Stimulated activated CD8-positive, alpha-beta memory T cell treated with anti-CD3 and anti-CD28 coated beads, Interleukin-15, amount 100 ng/mL, for 24 hours (primary cell): Measurements from ENCODE around the gene CIB4.

Source experiments
- DNase-seq: peaks from one replicate; pipeline ENCODE4 v3.0.0-alpha.2; 2020; ENCODE audit warnings: low read depth

The CIB4 gene

DNA sequence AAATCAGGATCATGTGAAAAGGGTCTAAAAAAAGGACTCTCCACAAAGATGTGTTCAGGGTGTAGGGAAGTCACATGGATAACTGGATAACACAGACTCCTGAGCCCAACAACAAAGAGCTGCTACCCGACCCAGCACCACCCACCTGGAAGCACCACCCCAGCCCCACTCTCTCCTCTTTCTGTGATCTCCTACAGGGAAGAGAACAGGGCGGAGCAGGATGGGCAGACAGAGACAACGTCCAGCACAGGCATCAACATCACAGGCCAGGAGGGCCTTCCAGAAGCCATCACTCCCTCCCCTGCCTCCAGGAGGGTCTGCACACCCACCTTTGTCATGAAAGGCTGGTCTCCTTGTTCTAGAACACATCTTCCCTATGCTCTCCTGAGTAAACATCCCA, 1.3 kb upstream of the CIB4 start:
- DNase-seq: no peak

DNA sequence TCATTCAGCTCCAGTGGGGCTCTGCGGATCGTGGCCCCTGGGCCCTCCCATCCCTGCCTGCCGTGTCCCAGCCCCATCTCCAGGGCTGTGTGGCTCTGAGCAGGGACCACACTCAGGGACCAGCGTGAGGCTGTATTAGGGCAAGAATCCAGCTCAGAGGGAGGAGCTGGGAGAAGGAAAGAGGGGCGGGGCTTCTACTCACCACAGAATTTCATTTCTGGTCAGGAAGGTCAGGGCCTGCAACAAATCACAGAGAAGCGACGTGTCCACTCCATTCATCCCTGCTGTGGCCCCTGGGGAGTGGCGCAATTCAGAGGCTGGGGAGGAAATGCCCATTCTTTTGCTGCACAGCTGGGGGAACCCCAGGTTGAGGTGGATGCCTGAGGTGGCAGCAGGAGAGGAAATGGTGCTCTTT, 828 bp downstream of the CIB4 start:
- DNase-seq: no peak

DNA sequence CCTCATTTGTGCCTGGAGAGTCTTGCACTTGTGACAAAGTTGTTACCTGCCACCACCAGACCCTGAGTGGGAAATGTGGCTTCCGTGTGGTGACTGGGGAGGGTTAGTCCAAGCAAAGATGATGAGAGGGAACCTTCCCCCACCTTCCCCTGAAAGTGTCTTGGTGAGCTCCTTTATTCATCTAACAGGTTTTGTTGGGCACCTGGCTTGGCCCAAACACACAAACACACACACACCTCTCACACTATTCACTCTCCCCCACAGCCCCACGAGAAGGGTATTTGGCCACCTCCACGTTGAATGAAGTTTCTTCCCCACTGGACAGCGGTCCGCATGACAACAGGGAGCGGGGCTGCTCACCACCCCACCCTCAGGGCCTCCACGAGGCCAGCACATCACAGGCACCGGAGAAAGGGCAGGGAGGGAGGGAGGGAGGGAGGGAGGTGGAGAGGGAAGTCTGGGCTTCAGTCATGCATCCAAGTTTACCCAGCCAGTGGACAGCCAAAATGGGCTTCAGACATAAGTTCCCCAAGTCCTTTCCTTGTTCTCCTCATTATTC, 1.4 kb downstream of the CIB4 start:
- DNase-seq: no peak

DNA sequence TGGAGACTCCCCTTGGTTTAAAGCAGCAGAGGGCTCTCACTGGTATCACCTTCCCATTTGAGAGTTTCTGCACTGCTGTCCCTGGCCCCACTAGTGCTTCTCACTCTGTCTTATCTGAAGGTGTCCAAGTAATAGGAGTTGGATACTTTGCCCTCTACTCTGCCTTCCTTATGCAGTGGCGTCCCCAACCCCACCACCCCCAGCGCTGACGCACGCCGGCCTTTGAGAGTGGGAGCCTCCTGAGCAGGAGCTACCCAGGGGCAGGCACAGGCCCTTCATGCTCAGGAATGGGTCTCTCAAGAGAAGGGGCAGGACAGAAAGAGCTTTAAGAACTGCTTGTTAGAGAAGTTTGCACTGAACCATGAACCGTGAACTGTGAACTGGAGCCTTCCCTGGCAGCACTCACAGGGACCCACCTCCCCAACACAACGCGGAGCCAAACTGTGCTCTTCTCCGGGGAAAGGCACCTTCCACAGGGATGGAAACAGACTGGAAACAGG, 3.3 kb downstream of the CIB4 start:
- DNase-seq: no peak

DNA sequence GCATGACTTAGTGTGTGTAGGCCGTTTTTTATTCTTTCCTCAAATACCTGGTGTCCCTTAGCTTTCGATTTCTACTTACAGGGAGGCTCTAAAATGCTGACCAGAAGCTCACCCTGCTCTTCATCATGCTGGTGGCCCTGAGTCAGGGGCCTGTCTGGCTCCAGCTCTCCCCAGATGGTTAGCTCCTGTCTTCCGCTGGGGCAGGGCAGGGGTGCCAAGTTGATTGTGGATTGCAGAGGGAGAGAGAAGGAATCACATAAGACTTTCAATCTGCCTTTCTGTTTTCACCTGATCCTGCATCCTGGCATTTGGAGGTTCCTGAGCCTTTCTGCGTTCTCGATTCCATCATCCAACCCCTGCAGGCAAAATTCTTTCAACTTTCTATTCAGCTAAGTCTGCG, 4.2 kb downstream of the CIB4 start:
- no peak for DNase-seq

DNA sequence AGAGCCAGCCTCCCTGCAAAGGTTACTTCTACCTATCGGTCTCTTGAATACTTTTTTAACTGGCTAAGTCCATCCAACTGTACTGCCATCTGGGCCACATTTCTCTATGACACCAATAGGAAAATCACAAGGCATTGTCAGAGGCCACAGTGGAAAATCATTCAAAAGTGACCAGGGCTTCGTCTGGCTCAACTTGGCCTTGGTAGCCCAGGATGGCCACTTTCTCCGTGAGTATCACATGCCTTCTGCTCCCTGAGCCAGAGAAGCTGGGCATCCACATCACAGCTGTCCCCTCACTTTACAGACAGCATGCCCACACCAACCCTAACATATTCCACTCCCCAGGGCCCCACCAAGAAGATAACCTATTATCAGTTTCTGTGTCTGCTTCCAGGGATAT, 5.8 kb downstream of the CIB4 start:
- DNase-seq: no peak

DNA sequence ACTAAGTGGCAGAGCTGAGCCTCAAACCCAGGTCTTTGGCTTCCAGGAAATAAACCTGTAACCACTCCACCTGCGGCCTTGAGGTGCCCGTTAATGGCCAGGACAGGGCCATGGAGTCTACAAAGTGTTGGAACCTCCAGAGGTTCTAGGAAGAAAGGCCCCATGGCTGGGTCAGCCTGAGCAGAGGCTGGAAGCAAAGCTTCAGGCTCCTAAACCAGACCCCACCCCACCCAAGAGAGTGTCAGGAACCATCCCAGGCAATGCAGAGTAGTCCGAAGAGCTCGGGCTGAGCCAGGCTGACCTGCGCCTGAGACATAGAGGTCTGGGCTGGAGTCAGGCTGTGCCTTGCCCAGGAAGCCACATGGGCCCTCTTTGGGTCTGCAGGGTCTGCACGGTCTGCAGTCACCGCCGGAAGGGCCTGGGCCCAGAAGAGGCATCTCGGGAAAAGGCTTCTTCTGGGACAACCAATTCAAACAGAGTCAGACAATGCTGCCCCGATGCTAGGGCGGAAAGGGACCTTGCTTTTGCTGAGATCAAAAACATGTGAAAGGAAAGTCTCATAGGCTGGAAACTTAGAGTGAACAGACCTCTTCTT, 6.4 kb downstream of the CIB4 start:
- DNase-seq: no peak

DNA sequence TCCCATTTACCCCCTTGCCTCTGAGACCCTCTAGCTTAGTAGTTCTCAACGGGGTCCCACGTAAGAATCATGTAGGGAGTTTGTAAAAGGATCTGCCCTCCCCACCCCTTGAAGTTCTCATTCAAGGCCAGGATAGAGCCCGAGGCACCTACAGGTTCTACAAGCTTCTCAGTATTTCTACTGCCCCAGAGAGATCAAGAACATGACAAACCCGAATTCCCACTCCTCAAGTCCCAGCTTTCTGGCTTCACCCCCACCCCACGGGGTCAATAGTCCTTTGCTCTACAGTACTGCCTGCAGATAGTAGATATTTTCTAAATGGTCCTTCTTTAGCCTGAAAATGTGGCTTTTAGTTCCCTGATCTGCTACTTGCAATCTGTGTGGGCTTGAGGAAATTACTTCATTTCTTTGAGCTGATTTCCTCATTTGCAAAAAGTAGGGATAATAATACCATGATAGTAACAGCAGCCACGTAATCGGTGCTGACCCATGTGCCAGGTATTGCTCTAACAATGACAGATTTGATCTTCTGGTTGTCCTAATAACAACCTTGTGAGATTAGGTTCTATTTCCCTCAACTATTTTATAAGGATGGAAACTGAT, 7.1 kb downstream of the CIB4 start:
- no peak for DNase-seq

DNA sequence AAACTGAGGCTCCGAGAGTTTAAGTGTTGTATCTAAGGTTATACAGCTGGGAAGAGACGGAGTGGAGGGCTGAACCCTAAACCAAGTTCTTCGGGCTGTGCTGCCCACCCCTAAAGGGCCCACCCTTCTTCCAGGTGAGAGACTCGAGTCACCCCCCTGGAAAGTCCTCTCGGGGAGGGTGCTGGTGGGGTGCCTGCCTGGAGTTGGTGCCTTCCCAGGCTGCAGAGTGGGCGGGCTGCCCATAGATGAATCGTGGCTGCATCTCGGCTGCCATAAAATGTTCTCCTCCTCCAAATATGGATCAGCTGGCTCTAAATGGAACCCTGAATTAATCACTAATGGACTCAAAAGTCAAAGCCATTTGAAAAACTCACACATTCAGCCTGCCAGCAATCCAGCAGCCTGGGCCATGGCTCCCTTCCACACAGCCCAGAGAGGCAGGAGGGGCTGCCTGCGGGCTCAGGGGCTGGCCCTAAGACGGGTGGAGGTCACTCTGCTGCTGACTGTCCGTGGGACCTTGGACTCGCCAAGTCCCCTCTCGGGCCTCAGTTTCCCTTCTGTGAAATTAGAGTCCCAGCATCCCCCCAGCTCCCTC, 7.7 kb downstream of the CIB4 start:
- DNase-seq: no peak

DNA sequence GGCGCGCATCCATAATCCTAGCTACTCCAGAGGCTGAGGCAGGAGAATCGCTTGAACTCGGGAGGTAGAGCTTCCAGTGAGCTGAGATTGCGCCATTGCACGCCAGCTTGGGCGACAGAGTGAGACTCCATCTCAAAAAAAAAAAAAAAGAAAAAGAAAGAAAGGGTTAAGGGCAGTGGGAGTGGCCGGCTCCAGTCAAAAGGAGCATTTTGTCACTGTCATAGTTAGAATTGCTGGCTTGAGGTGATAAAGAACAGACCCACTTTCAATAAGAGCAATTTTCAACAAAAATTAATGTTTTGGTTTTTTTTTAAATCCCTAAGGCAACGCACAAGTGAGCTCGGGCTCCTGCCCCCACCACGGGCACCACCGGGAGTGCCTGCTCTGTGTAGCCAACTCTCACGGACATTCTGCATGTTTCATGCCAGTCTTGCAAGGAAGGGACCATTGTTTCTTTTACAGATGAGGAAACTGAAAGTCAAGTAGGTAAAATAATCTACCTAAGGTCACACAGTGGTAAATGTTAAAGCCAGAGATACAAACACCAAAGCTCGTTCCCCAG, 8.5 kb downstream of the CIB4 start:
- no peak for DNase-seq

DNA sequence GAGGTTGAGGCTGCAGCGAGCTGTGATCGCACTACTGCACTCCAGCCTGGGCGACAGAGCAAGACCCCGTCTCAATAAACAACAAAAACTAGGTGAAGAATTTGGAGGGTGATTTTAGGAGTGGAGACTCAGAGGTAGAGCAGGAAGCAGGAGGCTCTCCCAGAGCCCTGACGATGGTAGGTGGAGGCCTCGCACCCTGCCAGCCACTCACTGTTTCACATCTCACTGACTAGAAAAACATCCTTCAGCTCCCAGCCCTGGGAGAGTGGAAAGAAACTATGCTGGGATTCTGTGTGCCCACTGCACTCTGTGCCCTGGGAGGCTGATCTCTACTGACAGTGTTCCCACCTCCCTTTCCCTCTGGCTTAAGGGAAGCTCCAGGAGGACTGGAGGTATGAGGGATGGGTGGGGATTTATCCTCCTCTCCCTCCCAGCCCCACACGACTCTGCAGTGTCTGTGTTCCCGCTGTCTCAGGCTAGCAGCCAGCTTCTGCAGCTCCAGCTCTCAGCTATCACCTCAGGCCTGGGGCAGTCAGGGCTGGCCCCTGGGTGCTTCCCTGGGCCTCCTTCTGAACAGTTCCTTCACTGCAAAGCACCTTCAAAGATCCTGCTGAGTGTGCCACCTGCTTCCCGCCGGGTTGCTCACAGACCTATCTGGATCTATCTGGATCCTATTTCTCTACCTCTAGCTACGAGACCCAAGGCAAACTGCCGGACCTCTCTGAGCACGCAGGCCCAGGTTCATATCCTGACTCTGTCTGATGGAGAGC, 9.6 kb downstream of the CIB4 start:
- no peak for DNase-seq

DNA sequence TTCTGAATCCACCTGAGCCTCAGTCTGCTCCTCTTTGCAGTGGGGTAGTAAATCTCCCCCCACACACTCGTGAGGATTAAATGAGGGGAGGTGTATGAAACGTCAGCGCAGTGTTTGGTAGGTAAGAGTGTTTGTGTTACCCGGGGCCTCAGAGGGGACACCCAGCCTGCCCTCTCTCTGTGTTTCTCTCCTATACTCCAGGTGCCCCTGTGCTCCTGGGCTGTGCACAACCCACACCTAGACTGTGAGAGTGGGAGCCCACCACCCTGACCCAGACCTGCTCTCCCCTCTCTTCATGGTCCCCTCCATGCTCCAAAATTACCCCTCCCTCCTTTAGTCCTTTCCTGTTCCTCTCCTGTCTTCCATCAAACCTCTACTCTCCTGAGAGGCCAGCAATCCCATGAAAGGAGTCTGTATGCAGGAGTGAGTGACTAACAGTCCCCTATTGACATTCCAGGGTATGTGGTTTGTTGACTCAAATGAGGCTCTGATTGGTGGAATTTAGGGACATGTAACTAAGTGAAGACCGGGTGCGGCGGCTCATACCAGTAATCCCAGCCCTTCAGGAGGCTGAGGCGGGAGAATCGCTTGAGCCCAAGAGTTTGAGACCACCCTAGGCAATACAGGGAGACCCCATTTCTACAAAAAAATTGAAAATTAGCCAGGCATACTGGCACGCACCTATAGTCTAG, 10.4 kb downstream of the CIB4 start:
- DNase-seq: no peak

DNA sequence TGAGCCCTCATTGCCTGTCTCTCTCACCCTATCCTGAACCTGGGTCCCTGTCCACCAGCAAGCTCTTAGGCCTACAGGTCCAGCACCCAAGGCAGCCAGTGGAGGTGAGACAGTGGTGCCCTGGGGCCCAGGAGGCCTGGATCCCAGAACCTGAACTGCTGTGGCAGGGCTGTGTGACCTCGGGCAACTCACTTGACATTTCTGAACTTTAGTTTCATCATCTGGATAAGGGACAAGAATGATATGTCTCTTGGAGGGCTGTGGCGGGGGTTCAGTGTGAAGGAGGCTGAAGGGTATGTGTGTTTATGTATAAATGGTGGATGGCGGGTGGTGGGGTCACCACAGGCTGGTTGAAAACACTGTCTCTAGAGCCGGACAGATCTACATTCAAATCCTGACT, 10.9 kb downstream of the CIB4 start:
- no peak for DNase-seq

DNA sequence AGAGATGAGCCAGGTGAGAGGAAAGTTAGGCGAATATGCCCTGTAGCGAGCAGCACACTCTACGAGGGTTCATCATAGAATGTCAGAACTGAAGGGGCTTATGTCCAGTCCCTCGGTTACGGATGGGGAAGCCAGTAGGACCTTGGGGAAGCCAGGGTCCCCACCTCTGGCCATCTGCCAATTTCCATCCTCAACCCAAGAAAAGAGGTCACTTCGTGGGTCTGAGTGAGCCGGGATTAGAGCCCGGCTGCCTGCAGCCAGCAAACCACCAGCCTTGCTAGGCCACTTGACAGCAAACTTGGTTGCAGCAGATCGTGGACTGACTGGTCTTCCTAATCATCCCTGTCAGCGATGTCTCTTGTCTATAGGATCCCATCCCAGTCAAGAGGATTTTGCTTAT, 11.4 kb downstream of the CIB4 start:
- DNase-seq: no peak

DNA sequence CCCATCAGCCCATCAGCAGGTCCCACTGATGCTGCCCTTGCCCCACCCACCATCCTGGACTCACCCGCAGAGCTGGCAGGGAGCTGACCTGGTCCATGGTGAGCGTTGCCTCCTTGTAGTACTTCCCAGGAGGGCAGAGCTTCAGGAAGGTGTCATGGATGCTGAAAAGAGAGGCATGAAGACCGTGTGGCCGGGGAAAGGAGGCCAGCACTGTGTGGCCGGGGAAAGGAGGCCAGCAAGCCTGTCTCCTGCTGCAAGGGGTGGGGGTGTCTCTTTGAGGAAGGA, 11.9 kb downstream of the CIB4 start:
- DNase-seq: no peak

DNA sequence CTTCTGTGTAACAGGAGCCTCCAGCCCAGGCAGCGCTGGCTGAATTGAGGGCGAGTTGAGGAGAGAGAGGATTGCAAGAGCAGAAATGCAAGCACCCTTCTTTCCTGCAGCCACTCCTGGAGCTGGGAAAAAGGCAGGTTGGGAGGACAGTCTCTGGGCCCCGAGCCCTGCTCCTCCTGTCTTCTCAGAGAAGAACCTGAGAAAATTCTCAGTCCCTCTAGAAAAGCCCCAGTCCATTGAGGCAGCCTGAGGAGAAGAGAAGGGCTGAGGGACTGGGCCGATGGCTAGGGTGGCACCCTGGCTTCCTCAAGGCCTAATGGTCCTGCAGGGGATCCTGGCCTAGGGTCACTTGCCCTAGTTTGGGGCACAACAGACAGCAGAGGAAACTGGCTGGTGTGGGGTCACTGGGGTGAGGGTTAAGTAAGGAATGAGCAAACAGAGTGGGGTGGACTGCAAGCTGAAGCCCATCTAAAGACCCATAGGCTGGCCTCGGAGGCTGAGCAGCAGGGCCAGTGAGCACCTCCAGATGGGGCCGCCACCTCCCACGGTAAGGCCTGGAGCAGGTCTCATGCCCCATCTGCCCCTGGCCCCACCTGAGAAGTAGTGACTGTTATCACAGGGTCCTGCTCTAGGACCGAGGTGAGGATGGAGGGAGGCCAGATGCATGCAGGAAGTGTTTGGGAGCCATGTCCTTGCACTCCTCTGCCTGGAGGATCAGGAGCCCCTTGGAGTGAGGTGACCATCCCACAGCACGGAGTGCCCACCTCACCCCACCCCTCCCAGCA, 12.4 kb downstream of the CIB4 start:
- DNase-seq: no peak

DNA sequence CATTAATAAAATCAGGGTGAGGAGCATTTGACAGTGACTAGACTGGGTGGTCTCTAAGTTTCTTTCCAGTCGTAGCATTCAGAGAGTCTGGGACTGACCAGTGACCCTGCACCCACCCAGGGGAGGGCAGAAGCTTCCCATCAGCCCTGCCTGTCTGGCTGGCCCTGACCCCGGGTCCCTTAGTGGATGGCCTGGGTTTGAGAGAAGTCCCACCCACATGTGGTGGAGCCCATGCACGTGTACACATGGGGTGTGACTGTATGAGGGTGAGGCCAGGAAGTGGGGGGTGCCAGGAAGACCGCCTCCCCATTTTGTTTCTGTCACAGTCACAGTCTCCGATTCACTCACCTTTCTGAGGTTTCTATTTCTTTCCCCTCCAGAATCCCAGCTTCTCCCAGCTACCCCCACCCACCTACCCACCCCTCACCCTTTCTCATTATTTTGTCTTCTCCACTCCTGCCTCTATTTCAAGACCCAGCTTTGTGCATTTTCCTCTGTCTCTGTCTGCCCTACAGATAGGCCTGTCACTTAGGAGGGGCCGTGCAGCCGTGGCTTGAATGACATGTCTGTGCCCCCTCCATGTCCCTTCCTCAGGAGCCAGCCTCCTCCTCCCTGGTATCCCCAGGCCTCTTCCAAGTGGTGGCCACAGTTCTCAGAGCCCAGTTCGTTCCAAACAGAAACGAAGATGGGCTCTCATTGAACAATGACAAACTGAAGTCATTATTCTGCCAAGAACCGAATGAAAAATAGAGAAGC, 13.6 kb downstream of the CIB4 start:
- no peak for DNase-seq

DNA sequence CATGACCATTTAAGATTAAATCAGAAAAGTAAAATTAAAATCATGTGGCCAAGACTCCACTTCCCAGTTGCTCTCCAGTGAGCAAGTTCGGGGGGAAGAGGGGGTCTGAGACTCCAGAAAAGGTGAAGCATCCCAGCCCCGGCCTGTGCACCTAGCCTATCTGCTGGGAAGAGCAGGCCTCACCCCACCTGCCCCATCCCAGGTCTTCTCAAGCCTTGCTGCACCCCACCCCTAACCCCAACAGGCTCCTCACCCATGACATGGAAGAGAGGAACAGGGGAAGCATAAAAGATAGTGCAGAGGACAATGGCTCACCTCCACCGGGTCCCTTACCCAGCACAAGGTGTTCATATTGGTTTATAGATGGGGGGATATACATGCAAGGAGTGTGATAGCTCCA, 14.6 kb downstream of the CIB4 start:
- DNase-seq: no peak

DNA sequence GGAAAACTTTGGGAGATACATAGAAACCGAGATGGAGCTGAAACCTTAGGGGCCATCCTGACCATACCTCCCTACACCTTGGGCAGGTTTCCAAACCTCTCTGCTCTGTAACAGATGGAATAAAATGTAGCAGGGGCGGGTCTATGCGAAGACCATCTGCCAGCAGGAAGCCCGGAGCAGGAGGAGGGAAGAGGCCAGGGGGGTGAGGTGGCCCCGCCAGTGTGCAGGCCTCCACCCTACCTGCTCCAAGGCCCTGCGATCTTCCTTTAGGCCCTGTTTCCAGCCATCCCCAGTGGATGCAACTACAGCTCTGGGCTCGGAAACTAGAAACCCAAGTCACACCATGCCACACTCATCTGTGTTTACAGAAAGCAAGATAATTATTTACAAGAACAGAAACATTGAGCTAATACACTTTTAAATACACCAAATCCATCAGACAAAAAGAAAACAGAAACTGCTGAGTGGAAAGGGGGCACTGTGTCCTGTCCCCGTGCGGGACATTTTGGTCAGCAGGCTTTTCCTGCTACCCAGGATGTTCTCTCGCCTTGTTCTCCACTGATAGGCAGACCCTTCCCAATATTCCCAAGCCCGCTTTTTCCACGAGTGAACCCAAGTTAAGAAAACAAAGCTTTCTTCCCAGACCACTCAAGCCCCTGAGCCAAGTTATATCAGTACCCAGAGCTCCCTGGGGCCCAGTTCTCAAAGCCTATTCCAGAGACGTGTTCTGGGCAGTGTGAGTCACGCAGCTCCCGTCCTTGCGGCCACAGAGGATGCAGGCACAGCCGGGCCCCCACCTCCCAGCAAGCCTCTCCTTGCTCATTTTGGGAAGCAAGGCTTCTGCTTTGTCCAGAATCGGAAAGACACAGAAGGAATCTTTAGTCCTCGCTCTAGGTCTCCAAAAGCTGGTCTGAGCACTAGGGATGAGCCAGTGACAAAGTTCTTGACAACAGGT, 17.3 kb downstream of the CIB4 start:
- no peak for DNase-seq
